ENCODE data around the gene ADAM17. TPM values are rescaled to one million over a fixed set of nuclear protein-coding genes. Genes with fewer than 3 reads are reported as not detected.

Gene ADAM17
- total RNA-seq, 2 donors from 2014 or later = 49.1 to 50.4 TPM

- WGBS, 2 experiments (ENCODE audit: insufficient coverage in 1 of 2, insufficient read length in 1 of 2) = 100% methylated on average over 1 of the region's 1 CpG; no CpG with 5 or more reads in 1 of the 2 experiments
- no peaks in the 10 kb centered on the region for H3K9me3 ChIP-seq (ENCODE audit: control insufficient read depth, low read length)
- DNase-seq = no peak
- H3K27ac ChIP-seq (ENCODE audit: low read depth, low read length) = no peak overlapping the region
- H3K27ac Mint-ChIP-seq = no peak overlapping the region
- H3K27me3 Mint-ChIP-seq (ENCODE audit: insufficient read depth) = no peaks in the 10 kb centered on the region
- no peak for TF ChIP-seq CTCF (conservative IDR thresholded peaks at IDR 0.05)
- H3K9ac ChIP-seq (ENCODE audit: extremely low read depth, low read length, poor library complexity, severe bottlenecking) = no peak overlapping the region
- peaks cover 87% of the 10 kb centered on the region for H3K36me3 ChIP-seq (ENCODE audit: control insufficient read depth, insufficient read depth, low read length)
- H3K4me1 ChIP-seq (ENCODE audit: control insufficient read depth, insufficient read depth, low read length) = no peaks in the 10 kb centered on the region
- H3K4me3 Mint-ChIP-seq = no peak overlapping the region
- H3K4me1 Mint-ChIP-seq = no peaks in the 10 kb centered on the region
- H3K4me3 ChIP-seq (ENCODE audit: low read length) = no peak overlapping the region
- no peaks in the 10 kb centered on the region for H3K27me3 ChIP-seq (ENCODE audit: control insufficient read depth, insufficient read depth, low read length, poor library complexity, severe bottlenecking)
- H3K36me3 Mint-ChIP-seq (ENCODE audit: low read depth) = peaks cover 76% of the 10 kb centered on the region
- no peaks in the 10 kb centered on the region for H3K9me3 Mint-ChIP-seq
Observed at GRCh38 chr2:9494081-9494480, 61.5 kb downstream of the ADAM17 start.

- Mint-ChIP-seq H3K4me1 (no peaks in the 10 kb centered on the region), H3K27me3 (ENCODE audit: insufficient read depth) (no peaks in the 10 kb centered on the region)
- 88% methylated on average over 3 of the region's 3 CpGs for WGBS, 2 experiments (ENCODE audit: insufficient coverage in 1 of 2, insufficient read length in 1 of 2)
Observed at GRCh38 chr2:9493478-9493877, 62.2 kb downstream of the ADAM17 start.

GRCh38 chr2:9492927-9493326, 62.7 kb downstream of the ADAM17 start:
- Histone ChIP-seq H3K4me3 (ENCODE audit: low read length) (no peak overlapping the region), H3K4me1 (ENCODE audit: control insufficient read depth, insufficient read depth, low read length) (no peaks in the 10 kb centered on the region), H3K9me3 (ENCODE audit: control insufficient read depth, low read length) (no peaks in the 10 kb centered on the region), H3K9ac (ENCODE audit: extremely low read depth, low read length, poor library complexity, severe bottlenecking) (no peak overlapping the region), H3K27me3 (ENCODE audit: control insufficient read depth, insufficient read depth, low read length, poor library complexity, severe bottlenecking) (no peaks in the 10 kb centered on the region), H3K36me3 (ENCODE audit: control insufficient read depth, insufficient read depth, low read length) (peaks cover 87% of the 10 kb centered on the region), H3K27ac (ENCODE audit: low read depth, low read length) (no peak overlapping the region)
- Mint-ChIP-seq H3K27me3 (ENCODE audit: insufficient read depth) (no peaks in the 10 kb centered on the region), H3K4me1 (no peaks in the 10 kb centered on the region), H3K27ac (no peak overlapping the region), H3K9me3 (no peaks in the 10 kb centered on the region), H3K36me3 (ENCODE audit: low read depth) (peaks cover 84% of the 10 kb centered on the region), H3K4me3 (no peak overlapping the region)
- no peak for TF ChIP-seq CTCF (conservative IDR thresholded peaks at IDR 0.05)
- DNase-seq = no peak
- WGBS, 2 experiments (ENCODE audit: insufficient coverage in 1 of 2, insufficient read length in 1 of 2) = 93 to 100% methylated on average over 1 to 2 of the region's 2 CpGs

More at GRCh38 chr2:9493478-9493877, 62.2 kb downstream of the ADAM17 start:
- no peaks in the 10 kb centered on the region for H3K27me3 ChIP-seq (ENCODE audit: control insufficient read depth, insufficient read depth, low read length, poor library complexity, severe bottlenecking)
- peaks cover 87% of the 10 kb centered on the region for H3K36me3 ChIP-seq (ENCODE audit: control insufficient read depth, insufficient read depth, low read length)
- no peak for DNase-seq
- H3K9ac ChIP-seq (ENCODE audit: extremely low read depth, low read length, poor library complexity, severe bottlenecking) = no peak overlapping the region
- no peak for TF ChIP-seq CTCF (conservative IDR thresholded peaks at IDR 0.05)
- no peaks in the 10 kb centered on the region for H3K9me3 ChIP-seq (ENCODE audit: control insufficient read depth, low read length)
- Mint-ChIP-seq H3K36me3 (ENCODE audit: low read depth) (peaks cover 82% of the 10 kb centered on the region), H3K9me3 (no peaks in the 10 kb centered on the region), H3K4me3 (no peak overlapping the region), H3K27ac (no peak overlapping the region)
- no peak overlapping the region for H3K4me3 ChIP-seq (ENCODE audit: low read length)
- no peak overlapping the region for H3K27ac ChIP-seq (ENCODE audit: low read depth, low read length)
- no peaks in the 10 kb centered on the region for H3K4me1 ChIP-seq (ENCODE audit: control insufficient read depth, insufficient read depth, low read length)

All from endodermal cell (in vitro differentiated cells).